ENCODE data around the gene WRAP73.
A peak's percentile ranks its signal among the peaks of the same experiment; 100 is the strongest.

WRAP73 gene

DNA sequence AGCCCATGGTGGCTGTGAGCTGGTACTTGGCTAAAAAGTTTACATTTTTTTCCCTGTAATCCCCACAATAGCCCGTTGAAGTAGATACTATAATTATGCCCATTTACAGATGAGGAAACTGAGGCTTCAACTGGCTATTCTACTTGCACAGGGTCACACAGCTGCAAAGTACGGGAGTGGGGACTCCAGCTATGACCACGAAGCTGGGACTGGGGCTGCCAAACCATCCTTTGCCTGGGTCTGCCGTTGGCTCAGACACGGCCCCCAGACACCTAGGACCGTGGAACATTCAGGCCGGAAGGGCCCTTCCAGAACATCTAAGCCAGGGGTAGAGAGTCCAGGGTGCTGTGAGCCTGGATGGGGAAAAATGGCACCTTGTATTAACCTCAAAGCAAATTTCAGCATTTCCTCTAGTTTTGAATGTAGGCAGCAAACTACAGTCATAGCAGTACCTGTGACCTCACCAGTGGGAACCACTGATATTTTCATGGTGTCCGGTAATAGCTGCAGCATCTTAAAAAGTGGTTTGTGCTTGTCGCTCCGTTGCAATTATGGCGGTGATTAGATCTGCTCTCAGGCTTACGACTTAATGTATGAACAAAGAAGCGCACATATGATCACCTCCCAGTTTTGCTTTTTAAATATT lies 6.7 kb upstream of the WRAP73 start:
- Mint-ChIP-seq H3K9me3 (no peaks in the 10 kb centered on the region), H3K4me1 (peaks cover 38% of the 10 kb centered on the region), H3K4me3 (no peak overlapping the region), H3K36me3 (ENCODE audit: low read depth) (no peaks in the 10 kb centered on the region), H3K27me3 (ENCODE audit: low read depth, poor library complexity) (peaks cover 70% of the 10 kb centered on the region), H3K27ac (no peak overlapping the region)
- DNase-seq: no peak
- TF ChIP-seq, protein P1, sequence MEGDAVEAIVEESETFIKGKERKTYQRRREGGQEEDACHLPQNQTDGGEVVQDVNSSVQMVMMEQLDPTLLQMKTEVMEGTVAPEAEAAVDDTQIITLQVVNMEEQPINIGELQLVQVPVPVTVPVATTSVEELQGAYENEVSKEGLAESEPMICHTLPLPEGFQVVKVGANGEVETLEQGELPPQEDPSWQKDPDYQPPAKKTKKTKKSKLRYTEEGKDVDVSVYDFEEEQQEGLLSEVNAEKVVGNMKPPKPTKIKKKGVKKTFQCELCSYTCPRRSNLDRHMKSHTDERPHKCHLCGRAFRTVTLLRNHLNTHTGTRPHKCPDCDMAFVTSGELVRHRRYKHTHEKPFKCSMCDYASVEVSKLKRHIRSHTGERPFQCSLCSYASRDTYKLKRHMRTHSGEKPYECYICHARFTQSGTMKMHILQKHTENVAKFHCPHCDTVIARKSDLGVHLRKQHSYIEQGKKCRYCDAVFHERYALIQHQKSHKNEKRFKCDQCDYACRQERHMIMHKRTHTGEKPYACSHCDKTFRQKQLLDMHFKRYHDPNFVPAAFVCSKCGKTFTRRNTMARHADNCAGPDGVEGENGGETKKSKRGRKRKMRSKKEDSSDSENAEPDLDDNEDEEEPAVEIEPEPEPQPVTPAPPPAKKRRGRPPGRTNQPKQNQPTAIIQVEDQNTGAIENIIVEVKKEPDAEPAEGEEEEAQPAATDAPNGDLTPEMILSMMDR (IDR thresholded peaks at IDR 0.05): no peak

DNA sequence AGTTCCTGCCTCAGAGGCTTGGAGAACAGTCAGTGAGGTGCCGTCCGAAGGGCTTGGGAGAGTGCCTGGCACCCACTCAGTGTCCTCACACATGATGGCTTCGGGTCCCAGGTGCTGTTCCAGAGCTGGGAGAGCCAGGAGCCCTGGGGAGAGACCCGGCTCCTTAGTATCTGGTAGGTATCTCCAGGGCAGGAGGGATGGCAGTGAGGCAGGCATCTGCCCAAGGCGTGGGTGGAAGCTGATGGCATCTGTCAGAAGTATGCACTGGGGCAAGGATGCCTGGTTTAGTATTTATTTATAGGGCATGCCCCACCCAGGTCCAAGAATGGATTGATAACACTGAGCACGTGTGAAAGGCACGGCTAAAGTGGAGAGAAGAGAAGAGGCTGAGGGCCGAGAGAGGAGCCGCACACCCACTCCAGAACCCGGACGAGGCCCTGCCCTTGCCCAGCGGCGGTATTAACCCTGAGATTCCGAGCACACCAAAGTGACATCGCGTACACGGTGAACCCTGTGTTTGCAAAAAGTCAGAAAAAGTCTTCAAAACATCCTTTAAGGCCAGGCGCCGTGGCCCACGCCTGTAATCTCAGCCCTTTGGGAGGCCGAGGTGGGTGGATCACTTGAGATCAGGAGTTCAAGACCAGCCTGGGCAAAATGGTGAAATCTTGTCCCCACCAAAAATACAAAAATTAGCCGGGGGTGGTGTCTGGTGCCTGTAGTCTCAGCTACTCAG lies 4.8 kb upstream of the WRAP73 start:
- H3K27me3 Mint-ChIP-seq (ENCODE audit: low read depth, poor library complexity): peaks cover 85% of the 10 kb centered on the region
- H3K4me1 Mint-ChIP-seq: peaks cover 38% of the 10 kb centered on the region
- H3K4me3 Mint-ChIP-seq: no peak overlapping the region
- no peaks in the 10 kb centered on the region for H3K9me3 Mint-ChIP-seq
- TF ChIP-seq, protein P1 (IDR thresholded peaks at IDR 0.05): no peak
- no peaks in the 10 kb centered on the region for H3K36me3 Mint-ChIP-seq (ENCODE audit: low read depth)
- DNase-seq: no peak
- no peak overlapping the region for H3K27ac Mint-ChIP-seq

DNA sequence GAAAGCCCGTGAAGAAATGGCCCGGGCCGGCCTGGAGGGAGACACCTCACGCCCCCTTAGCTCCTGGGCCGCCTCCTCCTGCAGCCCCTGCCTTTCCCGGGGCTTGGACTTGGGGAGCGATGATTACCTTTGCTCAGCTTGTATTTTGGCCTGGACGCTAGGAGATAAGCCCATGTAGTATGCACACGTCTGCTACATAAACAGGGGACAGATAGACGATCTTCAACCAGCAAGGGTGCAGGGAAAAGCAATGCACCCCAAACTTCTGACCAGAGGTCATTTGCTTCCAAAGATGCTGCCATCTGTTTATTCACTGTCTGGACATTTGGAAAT lies 3.3 kb upstream of the WRAP73 start:
- TF ChIP-seq, protein P1 (IDR thresholded peaks at IDR 0.05): no peak
- no peak for DNase-seq
- Mint-ChIP-seq H3K9me3 (no peaks in the 10 kb centered on the region), H3K27me3 (ENCODE audit: low read depth, poor library complexity) (peaks cover 84% of the 10 kb centered on the region), H3K27ac (no peak overlapping the region), H3K36me3 (ENCODE audit: low read depth) (no peaks in the 10 kb centered on the region), H3K4me1 (peaks cover 37% of the 10 kb centered on the region), H3K4me3 (peak overlapping the region; percentile 63)

DNA sequence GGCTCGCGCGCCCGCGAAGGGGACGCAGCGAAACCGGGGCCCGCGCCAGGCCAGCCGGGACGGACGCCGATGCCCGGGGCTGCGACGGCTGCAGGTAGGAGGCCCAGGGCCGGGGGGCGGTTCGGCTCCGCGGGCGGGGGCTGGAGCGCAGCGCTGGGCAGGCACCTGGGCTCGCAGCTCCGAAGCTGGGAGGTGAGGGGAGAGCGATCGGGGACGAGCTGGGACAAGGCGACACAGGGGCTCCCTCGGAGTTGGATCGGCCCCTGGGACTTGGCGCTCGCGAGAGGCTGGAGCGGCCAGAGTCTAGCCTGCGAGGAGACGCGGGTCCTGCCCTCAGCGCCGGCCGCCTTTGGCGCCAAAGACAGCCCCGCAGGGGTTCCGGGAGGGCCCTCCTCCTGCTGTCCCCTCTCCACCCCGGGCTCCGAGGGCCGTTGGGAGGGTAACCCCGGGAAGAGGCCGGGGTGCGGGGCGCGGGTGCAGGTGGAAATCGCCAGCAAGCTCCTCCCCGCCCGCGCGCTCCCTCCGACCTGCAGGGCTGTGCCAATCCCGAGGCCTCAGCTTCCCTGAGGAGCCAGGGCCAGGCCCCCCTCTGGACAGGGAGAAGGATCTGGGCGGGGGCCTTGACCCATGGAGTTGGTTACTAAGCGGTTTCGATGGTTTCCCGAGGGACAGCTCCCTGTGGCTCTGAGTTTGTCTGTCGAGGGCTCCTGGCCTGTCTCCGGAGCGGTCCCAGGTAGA lies 2.8 kb upstream of the WRAP73 start:
- no peaks in the 10 kb centered on the region for H3K9me3 Mint-ChIP-seq
- no peak overlapping the region for H3K27ac Mint-ChIP-seq
- TF ChIP-seq, protein P1 (IDR thresholded peaks at IDR 0.05): no peak
- no peaks in the 10 kb centered on the region for H3K36me3 Mint-ChIP-seq (ENCODE audit: low read depth)
- peak overlapping the region; percentile 63 for H3K4me3 Mint-ChIP-seq
- peaks cover 32% of the 10 kb centered on the region for H3K4me1 Mint-ChIP-seq
- DNase-seq: peak; percentile 42
- peaks cover 80% of the 10 kb centered on the region for H3K27me3 Mint-ChIP-seq (ENCODE audit: low read depth, poor library complexity)

DNA sequence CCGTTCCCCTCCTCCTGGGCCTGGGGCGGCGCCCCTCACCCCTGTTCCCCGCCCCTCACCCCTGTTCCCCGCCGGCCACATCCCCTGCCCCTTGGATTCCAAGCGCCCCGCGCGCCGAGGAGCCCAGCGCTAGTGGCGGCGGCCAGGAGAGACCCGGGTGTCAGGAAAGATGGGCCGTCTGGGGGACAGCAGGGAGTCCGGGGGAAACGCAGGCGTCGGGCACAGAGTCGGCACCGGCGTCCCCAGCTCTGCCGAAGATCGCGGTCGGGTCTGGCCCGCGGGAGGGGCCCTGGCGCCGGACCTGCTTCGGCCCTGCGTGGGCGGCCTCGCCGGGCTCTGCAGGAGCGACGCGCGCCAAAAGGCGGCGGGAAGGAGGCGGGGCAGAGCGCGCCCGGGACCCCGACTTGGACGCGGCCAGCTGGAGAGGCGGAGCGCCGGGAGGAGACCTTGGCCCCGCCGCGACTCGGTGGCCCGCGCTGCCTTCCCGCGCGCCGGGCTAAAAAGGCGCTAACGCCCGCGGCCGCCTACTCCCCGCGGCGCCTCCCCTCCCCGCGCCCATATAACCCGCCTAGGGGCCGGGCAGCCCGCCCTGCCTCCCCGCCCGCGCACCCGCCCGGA lies 2.1 kb upstream of the WRAP73 start, which contains the start of gene TP73:
Gene TP73, plus strand, starts transcription at position 587 of the 618 bp plus-strand sequence. CDS start 29,850 bp downstream, outside the sequence.
- no peak within 1 kb of the TSS for H3K27ac Mint-ChIP-seq
- no peaks in the 10 kb centered on the region for H3K9me3 Mint-ChIP-seq
- H3K4me1 Mint-ChIP-seq: peaks cover 25% of the 10 kb centered on the region
- H3K27me3 Mint-ChIP-seq (ENCODE audit: low read depth, poor library complexity): peaks cover 73% of the 10 kb centered on the region
- no peaks in the 10 kb centered on the region for H3K36me3 Mint-ChIP-seq (ENCODE audit: low read depth)
- DNase-seq: peak; percentile 69
- H3K4me3 Mint-ChIP-seq: peak within 1 kb of the TSS; percentile 63
- TF ChIP-seq, protein P1 (IDR thresholded peaks at IDR 0.05): no peak

Measured in nephron progenitor cell (in vitro differentiated cells).